ENCODE data around the gene FLOT1. TPM values are rescaled to one million over a fixed set of nuclear protein-coding genes. Genes with fewer than 3 reads are reported as not detected.

FLOT1 gene
- total and polyA plus RNA-seq, 2 of the 13 experiments (the other 11 are each of a cell fraction or from before 2014, with no cell fraction given) = 82.3 to 130 TPM

- TF ChIP-seq ZZZ3 (CRISPR knock-in tag; IDR thresholded peaks at IDR 0.05; ENCODE audit: borderline replicate concordance) = no peak
- no peak for TF ChIP-seq ZNF780A (CRISPR knock-in tag; IDR thresholded peaks at IDR 0.05)
- TF ChIP-seq PRPF4 (IDR thresholded peaks at IDR 0.05; ENCODE audit: low read depth, low read length, poor library complexity, severe bottlenecking) = no peak
- no peak for TF ChIP-seq TCF7L2 (IDR thresholded peaks at IDR 0.05; ENCODE audit: low read depth, low read length)
- TF ChIP-seq, protein P1, sequence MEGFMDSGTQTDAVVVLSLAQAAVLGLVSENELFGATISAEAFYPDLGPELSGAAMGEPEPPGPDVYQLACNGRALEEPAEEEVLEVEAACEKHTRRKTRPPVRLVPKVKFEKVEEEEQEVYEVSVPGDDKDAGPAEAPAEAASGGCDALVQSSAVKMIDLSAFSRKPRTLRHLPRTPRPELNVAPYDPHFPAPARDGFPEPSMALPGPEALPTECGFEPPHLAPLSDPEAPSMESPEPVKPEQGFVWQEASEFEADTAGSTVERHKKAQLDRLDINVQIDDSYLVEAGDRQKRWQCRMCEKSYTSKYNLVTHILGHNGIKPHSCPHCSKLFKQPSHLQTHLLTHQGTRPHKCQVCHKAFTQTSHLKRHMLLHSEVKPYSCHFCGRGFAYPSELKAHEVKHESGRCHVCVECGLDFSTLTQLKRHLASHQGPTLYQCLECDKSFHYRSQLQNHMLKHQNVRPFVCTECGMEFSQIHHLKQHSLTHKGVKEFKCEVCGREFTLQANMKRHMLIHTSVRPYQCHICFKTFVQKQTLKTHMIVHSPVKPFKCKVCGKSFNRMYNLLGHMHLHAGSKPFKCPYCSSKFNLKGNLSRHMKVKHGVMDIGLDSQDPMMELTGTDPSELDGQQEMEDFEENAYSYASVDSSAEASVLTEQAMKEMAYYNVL (CRISPR knock-in tag; IDR thresholded peaks at IDR 0.05; ENCODE audit: borderline replicate concordance) = peak; percentile 58; the same call in 1 of the 2 replicates
- TF ChIP-seq AFF4 (CRISPR knock-in tag; IDR thresholded peaks at IDR 0.05) = no peak
- no peak for TF ChIP-seq ZBTB49 (CRISPR knock-in tag; IDR thresholded peaks at IDR 0.05; ENCODE audit: borderline replicate concordance)
- no peak for TF ChIP-seq AGO1 (IDR thresholded peaks at IDR 0.05; ENCODE audit: low read depth, low read length, poor library complexity, severe bottlenecking)
- no peak for TF ChIP-seq ZNF432 (CRISPR knock-in tag; IDR thresholded peaks at IDR 0.05; ENCODE audit: borderline replicate concordance)
- no peak for TF ChIP-seq FLYWCH1 (CRISPR knock-in tag; IDR thresholded peaks at IDR 0.05)
- TF ChIP-seq GABPA (IDR thresholded peaks at IDR 0.05; ENCODE audit: low read depth, low read length) = no peak
- TF ChIP-seq GABPA (CRISPR knock-in tag; IDR thresholded peaks at IDR 0.05; ENCODE audit: low read depth) = no peak; the same call in 1 of the 2 replicates
- TF ChIP-seq TARDBP (CRISPR knock-in tag; IDR thresholded peaks at IDR 0.05) = no peak
- TF ChIP-seq DZIP1 (CRISPR knock-in tag; IDR thresholded peaks at IDR 0.05) = no peak
- TF ChIP-seq ZNF784 (CRISPR knock-in tag; IDR thresholded peaks at IDR 0.05; ENCODE audit: borderline replicate concordance) = no peak
- TF ChIP-seq ZNF678 (CRISPR knock-in tag; IDR thresholded peaks at IDR 0.05) = no peak
- peak; percentile 48 for TF ChIP-seq TBX2 (CRISPR knock-in tag; IDR thresholded peaks at IDR 0.05; ENCODE audit: borderline replicate concordance)
These were observed 17.2 kb upstream of the FLOT1 start (continued) for GRCh38 chr6:30759575-30760239.
